NCI-H2107 treated with DMSO at 0.1 percent for 48 hours (cell line): ENCODE results near the gene RBM47.
"Not testable (repeated sequence)": the region's sequence is repeated elsewhere in the genome, so short reads cannot be mapped to it uniquely, and the experiment has no call there.

Source experiments
- DNase-seq: peaks from one replicate; lab custom pipeline; 2025; ENCODE audit not compliant: unreplicated experiment; lab: John Stamatoyannopoulos, UW

The RBM47 gene

DNA sequence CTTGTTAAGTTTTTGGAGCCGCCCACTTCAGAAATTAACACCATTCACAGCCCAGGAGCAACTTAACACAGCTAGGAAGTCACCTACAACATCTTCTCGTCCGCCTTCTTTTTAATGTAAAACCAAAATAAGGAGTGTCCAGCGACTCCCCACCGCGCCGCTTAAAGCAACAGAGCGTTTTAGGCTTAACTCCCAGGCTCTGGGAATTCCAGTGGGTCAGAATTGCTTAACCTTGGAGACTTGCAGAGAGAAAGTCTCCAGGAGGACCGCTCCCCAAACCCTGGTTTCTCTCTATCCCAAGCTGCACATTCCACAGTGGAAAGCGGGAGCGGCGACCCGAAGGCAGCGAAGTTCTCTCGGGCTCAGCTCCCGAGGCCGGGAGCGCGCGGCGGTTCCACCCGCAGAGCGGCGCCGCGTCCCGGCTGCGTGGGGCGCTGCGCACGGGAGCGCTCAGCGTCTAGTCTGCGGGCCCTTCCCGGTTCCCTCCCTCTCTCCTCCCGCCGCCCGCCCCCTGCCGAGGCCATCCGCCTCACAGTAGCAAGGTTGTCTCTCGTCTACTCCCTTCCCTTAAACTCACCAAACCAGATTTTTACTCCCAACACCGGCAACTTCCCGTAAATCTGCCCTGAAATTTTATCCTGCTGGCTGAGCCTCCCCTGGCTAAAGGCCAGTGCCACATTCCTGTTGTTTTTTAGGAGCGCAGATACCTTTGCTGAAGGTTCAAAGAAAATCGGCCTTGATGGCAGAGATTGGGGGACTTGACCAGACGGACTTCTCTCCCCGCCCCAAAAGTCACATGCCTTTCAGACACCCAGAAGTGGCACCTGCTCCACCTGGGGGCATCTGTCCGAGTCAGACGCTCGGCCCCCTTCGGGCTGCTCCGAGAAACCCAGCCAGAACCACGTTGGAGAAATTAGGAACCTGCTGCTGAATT is at the start of gene RBM47:
Gene RBM47 (minus strand): TSS at position 464 of the 934 bp plus-strand sequence. CDS start 190,971 bp downstream, outside the sequence.
- peak; percentile 3 for DNase-seq

DNA sequence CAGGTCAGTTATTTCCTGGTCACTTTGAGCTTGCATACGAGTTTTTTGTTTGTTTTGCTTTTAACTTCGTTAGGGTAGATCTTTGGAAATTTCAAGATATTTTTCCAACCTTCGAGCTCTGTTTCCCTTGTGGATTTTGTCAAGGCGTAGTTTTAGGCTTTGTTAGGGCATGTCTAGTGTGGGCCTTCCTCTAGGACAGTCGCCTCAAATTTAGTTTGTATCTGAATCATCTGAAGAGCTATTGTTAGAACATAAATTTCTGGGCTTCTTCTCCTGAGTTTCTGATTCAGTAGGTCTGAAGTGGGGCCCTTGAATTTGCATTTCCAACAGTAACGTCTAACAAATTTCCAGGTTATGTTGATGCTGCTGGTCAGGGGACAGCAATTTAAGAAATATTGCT is 48.8 kb upstream of the RBM47 start:
- no peak for DNase-seq

DNA sequence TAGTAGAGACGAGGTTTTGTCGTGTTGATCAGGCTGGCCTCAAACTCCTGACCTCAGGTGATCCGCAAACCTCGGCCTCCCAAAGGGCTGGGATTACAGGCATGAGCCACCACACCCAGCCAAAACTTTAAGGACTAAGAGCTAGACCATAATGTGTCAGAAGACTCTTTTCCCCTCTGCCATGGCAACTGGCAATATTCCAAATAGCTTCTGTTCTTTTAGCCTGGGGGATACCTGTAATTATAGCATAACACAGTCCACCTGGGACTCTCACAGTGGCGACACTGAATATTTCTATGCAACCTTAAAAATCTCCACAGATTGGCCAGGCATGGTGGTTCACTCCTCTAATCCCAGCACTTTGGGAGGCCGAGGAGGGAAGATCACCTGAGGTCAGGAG is 45.5 kb upstream of the RBM47 start:
- DNase-seq, result peak; percentile 1

DNA sequence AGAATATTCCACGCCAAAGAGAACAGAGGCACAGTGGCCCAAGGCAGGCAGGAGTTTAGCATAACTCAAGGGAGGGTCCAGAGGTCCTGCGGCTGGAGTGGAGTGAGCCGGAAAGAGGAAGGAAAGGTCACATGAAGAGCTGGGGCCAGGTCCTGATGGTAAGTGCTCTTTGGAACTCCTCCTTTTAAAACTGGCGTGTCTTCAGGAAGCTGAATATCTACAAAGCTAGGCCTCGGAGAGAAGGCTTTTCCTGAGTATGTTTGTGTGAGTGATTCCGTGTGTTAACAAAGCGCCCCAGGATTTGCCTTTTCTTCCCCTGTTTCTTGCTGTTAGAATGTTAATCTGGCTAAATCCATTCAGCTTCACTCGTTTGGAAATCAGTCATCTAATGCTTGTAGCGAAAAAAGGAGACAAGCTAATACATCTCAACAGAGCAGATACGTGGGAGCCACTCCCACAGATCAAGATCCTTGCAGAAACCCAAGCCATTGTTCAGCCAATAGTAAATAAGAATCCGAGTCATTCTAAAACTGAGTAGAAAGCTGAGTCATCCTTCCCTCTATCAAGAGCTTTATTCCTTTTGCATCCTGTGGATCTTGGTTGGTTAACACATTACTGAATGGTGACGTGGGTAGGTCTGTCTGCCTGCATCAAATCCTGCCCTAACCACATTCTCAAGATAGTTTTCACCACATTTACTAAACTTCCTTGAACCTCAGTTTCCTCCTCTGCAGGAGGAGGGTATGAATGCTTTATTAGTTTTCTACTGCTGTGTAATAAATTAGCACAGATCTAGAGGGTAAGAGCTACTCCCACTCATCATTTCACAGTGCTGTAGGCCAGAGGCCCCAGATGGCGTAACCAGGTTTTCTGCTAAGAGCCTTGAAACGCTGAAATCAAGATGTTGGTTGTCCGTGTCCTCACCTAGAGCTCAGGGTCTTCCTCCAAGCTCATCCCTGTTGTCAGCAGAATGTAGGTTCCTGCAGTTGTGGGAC is 43.2 kb upstream of the RBM47 start:
- peak; percentile 12 for DNase-seq

DNA sequence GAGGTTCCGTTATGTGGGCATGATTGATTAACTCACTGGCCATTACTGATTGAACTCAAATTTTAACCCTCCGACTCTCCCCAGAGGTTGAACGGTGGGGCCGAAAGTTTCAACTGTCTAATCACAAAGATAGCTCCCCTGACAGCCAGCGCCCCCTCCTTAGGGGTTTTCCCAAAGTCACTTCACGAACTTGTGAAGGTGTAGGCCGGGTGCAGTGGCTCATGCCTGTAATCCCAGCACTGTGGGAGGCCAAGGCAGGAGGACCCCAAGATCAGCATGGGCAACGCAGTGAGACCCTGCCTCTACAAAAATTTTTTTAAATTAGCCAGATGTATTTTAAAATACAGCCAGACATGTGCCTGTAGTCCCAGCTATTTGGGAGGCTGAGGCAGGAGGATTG is 39.8 kb upstream of the RBM47 start:
- DNase-seq, result no peak

DNA sequence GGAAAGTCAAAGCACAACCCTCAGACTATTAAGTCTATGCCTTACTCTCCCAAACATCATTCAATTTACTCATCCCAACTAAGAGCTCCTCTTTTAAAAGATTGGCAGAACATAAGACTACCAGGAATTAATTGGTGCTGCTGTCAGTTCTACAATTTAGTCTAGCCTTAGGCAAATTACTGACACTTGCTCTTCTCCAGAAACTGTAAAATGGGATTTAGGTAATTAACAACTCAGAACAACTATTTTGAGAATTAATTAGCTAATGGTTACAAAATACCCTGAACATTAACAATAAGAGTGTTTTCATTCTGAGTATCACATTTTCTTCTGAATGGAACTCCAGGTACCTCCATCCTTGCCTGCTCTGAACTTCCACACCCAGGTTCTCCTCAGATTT is 36.2 kb upstream of the RBM47 start:
- DNase-seq, result no peak

DNA sequence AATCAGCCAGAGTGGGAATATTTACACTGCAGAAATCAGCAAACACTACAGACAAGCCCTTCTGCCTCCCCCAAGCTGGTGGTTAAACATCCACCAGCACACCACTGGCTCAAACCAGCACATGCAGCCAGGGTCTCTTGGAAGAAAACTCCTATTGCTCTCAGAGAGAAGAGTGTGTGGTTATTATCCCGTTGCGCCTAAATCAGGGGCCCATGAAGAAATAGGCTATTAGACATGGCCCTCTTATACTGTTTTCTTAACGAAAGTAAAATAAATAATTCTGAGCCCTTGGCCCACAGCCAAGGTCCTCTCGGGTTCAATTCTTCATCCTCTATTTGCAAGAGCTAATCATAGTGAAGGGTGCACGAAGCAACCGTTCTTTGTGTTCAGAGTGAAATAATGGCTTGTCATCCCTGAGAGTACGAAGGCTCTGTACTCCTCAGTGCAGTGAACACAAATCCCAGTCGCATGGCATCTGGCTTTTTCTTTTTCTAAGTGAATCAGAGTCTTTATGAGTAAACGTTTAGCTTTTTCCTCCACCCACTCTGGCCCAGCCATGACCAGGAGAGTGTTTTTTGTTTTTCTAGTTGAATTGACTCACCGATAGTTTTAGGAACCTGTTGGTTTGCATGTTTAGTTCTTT is 33.4 kb upstream of the RBM47 start:
- DNase-seq, result peak; percentile 77

DNA sequence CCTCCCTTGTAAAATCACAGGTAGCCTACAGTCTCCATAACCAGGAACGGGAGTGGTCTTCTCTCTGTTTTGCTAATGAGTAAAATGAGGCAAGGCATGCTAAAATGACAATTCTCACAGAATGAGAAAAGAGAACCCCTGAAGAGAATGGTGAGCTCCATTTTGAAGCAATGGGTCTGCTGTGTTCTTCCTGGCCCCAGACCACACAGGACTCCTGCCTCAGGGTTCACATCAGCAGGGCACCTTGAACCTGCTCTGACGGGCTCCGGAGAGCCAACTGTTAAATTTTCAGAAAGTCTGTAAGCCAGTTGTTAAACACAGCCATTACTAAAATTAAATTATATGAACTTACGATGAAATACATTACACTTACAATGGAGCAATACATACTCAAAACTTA is 32.1 kb upstream of the RBM47 start:
- DNase-seq, result no peak

DNA sequence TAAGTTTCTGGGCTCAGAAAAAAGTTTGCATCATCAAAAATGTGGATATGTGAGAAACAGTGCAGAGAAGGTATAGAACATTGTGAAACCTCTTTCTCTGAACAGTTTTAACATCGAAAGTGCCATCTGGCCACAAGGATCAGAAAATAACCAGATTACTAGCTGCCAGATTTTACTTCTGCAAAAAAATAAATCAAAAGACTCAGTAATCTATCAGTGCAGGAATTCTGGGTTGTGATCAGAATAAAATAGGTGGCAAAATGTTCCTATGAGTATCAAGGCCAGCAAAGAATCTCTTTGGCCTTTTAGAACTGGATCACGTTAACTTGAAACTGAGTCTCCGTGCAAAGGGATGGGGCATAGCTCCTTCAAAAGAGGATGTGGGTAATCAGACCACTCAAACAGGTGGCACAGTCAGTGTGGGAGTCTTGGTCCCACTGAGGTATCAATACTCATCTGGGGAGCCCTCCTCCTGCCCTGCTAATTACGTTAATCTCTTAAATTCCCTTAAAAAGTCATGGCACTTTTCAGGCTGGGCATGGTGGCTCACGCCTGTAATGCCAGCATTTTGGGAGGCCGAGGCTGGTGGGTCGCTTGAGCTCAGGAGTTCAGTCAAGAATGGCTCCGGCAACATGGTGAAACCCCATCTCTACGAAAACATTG is 26.7 kb upstream of the RBM47 start:
- DNase-seq, result no peak

DNA sequence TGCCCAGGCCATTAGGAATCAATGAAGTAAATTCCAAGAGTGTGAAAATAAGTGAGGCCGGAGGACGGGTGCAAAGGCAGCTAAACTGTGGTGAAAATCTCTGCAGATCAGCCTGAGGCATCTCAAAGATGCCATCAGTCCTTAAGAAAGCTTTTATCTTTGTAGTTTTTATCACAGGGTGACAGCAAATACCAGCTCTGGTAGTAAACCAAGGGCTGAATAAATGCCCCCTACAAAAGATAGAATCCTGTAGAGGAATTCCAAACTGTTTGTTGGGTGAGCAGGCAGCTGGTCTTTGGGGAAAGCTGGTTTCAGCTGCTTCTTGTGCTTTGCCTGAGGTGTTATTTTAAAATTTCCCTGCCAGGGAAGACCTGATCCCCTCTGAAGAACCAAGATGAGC is 21.6 kb upstream of the RBM47 start:
- DNase-seq, result no peak

DNA sequence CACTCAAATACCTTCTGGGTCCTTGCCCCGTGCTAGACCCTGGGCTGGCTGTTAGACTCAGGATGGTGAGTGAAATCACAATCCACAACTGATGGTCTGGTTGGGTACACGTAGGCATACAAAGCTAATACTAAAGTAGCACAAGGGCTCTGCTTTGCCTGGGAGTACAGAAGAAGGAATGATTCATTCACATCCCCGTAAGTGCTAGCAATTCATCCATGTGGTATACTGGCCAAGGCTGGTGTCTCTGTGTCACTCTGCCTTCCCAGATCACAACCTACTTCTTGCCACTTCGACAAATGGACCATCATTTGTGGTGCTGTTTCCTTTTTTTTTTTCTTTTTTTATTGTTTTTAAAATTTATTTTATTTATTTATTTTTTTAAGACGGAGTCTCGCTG is 19.7 kb upstream of the RBM47 start:
- no peak for DNase-seq

DNA sequence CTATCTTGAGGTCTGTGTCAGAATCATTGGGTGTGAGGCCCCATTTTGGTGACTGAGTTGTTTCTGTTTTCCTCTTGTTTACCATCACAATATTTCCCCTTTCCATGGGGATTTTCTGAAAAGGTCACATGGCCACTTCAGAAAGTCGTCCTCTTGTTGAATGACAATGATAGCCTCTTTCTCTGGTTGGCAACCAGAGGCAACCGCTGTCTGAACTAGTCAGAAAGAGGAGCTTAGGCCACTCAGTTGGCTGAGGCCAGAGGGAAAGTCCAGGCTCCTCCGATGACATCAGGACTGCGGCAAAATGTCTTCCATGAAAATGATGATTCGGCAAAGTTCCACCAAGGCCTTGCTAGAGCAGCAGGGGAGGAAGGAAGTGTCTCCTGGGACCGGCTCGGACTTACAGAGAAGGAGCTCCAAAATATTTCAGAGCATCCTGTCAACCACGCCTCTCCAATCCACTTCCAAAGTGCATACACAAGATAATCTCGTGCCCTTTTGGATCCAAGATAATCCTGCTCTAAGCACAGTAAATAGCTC is 19.1 kb upstream of the RBM47 start:
- DNase-seq, result no peak

DNA sequence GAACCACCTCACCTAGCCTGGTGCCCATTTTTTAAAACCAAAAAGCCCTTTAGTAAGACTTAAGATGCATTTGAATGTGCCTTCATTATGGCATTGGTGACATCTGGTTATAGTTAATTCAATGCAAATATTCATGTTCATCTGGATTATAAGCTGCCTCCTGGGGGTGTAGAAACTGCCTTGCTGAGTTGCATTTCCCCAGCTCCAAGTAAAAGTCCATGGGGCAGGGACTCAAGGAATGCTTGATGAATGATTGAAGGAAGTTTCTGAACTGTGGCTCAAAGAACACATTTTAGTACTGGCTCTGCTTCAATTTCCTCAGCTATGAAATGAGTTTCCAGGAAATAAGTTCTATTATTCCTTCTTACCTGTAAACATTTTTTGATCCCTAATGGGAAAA is 18.5 kb upstream of the RBM47 start:
- DNase-seq, result no peak

DNA sequence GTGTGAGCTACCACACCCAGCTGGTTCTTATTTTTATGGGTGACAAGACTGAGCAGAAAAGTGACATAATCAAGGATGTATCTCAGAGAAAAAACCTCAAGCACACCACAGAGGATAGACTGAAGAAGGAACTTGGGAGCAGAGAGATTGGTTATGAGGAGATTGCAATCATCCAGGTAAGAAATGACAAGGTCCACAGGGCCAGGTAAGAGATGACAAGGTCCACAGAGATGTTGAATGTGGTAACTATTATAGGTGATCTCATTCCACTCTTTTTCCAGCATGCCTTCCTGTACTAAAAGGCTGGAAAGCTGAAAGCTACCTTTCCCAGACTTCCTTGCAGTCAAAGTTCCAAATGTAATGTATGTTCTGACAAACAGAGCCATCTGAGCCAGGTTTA is 15.9 kb upstream of the RBM47 start:
- no peak for DNase-seq

DNA sequence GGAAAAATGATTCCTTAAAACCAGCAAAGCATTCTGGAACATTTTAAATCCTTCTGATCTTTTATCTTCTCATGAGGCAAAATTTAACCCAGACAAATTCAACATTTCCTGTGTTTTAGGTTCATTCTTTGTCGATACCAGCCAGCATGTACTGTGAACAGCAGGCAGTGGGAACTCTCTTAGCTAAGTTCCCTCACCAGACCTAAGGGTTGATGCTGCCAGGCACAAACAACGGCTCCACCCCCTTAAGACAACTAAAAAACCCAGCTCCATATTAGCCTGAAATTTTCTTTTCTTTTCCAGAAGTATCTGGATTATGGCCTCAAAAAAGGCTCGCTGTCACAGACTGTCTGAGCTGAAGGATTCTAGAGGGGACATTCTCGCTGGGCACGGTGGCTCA is 2.4 kb upstream of the RBM47 start:
- DNase-seq, result no peak

DNA sequence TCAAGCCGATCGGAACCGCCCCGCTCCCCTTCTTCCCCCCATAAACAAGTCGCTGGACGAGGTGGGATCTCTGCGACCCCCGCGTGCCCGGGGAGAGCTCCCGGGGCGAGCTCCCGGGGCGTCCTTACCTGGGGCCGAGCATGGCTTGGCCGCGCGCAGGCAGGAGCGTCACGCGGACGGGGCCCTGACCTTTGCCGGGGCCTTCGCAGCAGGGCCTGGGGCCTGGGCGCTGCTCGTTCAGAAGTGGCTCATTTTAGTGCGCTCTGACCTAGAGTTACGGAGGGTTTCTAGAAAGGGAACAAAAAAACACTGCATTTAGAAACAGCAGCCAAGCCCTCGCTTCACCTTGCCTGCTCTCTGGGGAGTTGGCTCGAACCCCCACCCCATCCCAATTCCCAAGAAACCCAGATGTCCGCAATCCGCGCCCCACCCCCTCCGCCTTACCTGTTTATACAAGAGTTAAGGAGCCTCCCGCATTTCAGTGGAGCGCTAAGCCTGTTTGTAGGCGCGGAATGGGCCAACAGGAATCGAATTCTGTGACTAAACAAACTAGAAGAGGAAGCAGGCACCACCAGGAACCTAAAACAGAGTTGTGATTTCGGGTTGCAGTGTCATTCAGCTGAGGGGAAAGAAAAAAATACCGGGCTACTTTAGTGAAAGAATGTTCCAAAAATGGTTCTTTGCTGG is 814 bp upstream of the RBM47 start:
- no peak for DNase-seq

DNA sequence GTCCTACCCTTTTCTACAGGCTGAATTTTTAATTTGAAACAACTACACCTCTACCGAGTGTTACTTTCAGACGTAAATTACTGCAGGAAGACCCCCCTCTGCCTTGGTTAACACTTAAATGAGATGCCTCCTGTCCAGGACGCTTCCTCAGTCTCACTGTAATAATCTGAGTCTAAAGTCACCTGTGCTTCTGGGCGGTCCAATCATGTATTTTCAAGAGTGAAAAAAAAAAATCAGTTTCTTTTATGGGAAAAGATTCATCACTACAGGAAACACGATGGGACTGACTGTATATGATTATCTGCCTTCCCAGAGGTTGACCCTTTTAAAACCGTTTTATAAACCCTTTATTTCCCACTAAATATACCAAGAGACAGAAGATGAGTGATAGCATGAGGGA is 776 bp downstream of the RBM47 start:
- no peak for DNase-seq

DNA sequence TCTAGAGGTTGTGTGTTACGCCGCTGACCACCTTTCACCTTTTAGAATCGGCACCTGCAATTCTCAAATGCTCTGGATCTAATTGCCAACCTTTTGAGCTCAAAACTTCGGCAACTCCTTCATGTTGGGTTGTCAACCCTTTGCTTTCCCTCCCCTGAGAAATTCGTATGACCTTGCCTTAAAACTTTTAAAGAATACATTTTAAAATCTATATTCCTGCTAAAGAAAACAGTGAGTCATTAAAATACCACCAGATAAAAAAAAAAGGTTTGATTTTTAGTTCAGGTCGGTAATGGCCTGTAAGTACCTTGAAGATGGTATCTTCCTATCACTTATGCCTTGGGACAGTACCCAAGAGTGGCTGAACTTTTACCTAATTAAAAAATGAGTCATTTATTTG is 1.3 kb downstream of the RBM47 start:
- DNase-seq, result not testable (repeated sequence)

DNA sequence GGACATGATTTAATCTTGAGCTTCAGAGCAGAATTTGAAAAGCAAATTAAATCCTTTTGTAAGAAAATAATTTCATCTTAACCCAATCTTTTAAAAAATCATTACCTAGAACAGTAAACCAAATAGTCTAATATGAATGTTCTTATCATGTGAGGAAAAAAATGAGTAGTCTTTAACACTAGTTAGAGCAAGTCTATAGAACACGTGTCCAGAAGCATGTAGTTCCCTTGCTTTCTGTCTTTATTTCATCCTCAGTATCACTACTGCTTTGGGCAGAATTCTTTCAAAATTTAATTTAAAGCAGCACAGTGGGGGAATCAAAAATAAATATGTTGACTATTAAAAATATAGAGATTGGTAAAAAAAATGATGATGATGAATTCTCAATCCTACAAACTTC is 2.1 kb downstream of the RBM47 start:
- DNase-seq, result no peak
